HepG2 (cell line): ENCODE measurements around the gene SPTBN5. TPM values are rescaled to one million over a fixed set of nuclear protein-coding genes. Genes with fewer than 3 reads are reported as not detected.

Source experiments
- ATAC-seq: fragments of 200-7000 bp; cut with Tn5 transposase; 3 replicates; pipeline ENCODE4 v1.9.1; 2020; ENCODE audit warnings: mild to moderate bottlenecking, moderate library complexity
- BruUV-seq: library from RNA; stranded (reverse); fragments of 400-500 nt; replicated peaks from 2 replicates; lab custom pipeline; 2021; lab: Mats Ljungman, UMichigan
- CTCF ChIA-PET: fragments of 300-600 bp; formaldehyde crosslinking; extraction: SDS; loops from one replicate; lab custom pipeline; 2021; ENCODE audit warnings: low total read pairs, inconsistent platforms, low intra/inter-chr PET ratio; lab: Yijun Ruan, JAX
- POLR2A ChIA-PET: fragments of 350-600 bp; sonication (Branson Sonifier 250); formaldehyde crosslinking; loops from one replicate; lab custom pipeline; 2020; ENCODE audit warnings: antibody characterized with exemption, inconsistent platforms; lab: Yijun Ruan, JAX
- DNase-seq: peaks from one replicate; pipeline ENCODE4 v3.0.0-alpha.2; 2015; ENCODE audit warnings: low spot score
- FAIRE-seq: peaks from 3 replicates; lab custom pipeline; 2011; peaks lifted over from hg19 to GRCh38; lab: Jason Lieb, UNC
- H2AFZ ChIP-seq: one replicate; pipeline ENCODE4 v1.6.1; 2011; ENCODE audit warnings: low read length, inconsistent platforms
- H3K27ac ChIP-seq: fragments of 300-600 bp; 3 replicates; pipeline ENCODE4 v1.8.0; 2011; ENCODE audit warnings: mixed run types, mild to moderate bottlenecking, mixed read lengths, low read length, inconsistent platforms; ENCODE audit not compliant: insufficient read depth; ENCODE audit errors: extremely low read length
- H3K27me3 ChIP-seq, 2 experiments: fragments of 200-600 bp in 1 of 2; 2 replicates in 1 of 2; 3 replicates in 1 of 2; pipeline versions ENCODE4 v1.6.0 to v1.8.0; 2011; ENCODE audit warnings: low read length in 2 of 2, mild to moderate bottlenecking in 2 of 2, moderate library complexity in 2 of 2, inconsistent platforms in 1 of 2; ENCODE audit not compliant: insufficient read depth in 2 of 2, control insufficient read depth in 1 of 2
- H3K36me3 ChIP-seq, 2 experiments: fragments of 200-600 bp in 1 of 2; replicated peaks in 1 of 2; 2 replicates in 1 of 2; 3 replicates in 1 of 2; pipeline versions ENCODE4 v1.5.1 to v1.8.0; 2011; ENCODE audit warnings: low read length in 2 of 2, inconsistent platforms in 1 of 2; ENCODE audit not compliant: insufficient read depth in 2 of 2, control insufficient read depth in 1 of 2
- H3K4me1 ChIP-seq: 2 replicates; pipeline ENCODE4 v1.5.1; 2012; ENCODE audit warnings: low read length, inconsistent platforms; ENCODE audit not compliant: insufficient read depth
- H3K4me2 ChIP-seq: 2 replicates; pipeline ENCODE4 v1.6.0; 2011; ENCODE audit warnings: low read depth, low read length, inconsistent platforms
- H3K4me3 ChIP-seq, 3 experiments: fragments of 200-600 bp in 1 of 3; sonication (generic), shearing (Covaris generic) in 1 of 3; replicated peaks in 1 of 3; 2 replicates each; pipeline ENCODE4 v1.5.1; 2011 to 2016; ENCODE audit warnings: low read length in 3 of 3, inconsistent platforms in 2 of 3, low read depth in 2 of 3, mild to moderate bottlenecking in 2 of 3, control low read depth in 1 of 3, mixed read lengths in 1 of 3; ENCODE audit not compliant: insufficient read depth in 1 of 3
- H3K79me2 ChIP-seq: one replicate; pipeline ENCODE4 v1.6.1; 2011; ENCODE audit warnings: low read length, inconsistent platforms; ENCODE audit not compliant: insufficient read depth
- H3K9ac ChIP-seq: 2 replicates; pipeline ENCODE4 v1.6.0; 2011; ENCODE audit warnings: mild to moderate bottlenecking, low read depth, low read length, inconsistent platforms; ENCODE audit not compliant: insufficient read depth
- H3K9me3 ChIP-seq: 2 replicates; pipeline ENCODE4 v1.5.1; 2012; ENCODE audit warnings: mild to moderate bottlenecking, low read length
- H4K20me1 ChIP-seq: 2 replicates; pipeline ENCODE4 v1.6.0; 2011; ENCODE audit warnings: inconsistent platforms, mild to moderate bottlenecking, low read length, moderate library complexity; ENCODE audit not compliant: insufficient read depth
- ADNP ChIP-seq: sonication (generic); formaldehyde crosslinking; IDR thresholded peaks from 2 replicates; pipeline ENCODE4 v1.4.0; 2020; ENCODE audit warnings: missing genetic modification reagents
- ASH2L ChIP-seq: fragments of 300-600, 200-600 bp; sonication (generic); IDR thresholded peaks from 2 replicates; pipeline ENCODE4 v1.7.0; 2017; ENCODE audit warnings: low read depth, mild to moderate bottlenecking, moderate library complexity, mixed read lengths, low read length; ENCODE audit not compliant: insufficient read length
- CEBPB ChIP-seq: IDR thresholded peaks from 2 replicates; pipeline ENCODE4 v1.6.1; 2011; ENCODE audit warnings: low read depth, low read length, improper control_type of control experiment, borderline replicate concordance
- HINFP ChIP-seq: sonication (generic); formaldehyde crosslinking; IDR thresholded peaks from 2 replicates; pipeline ENCODE4 v1.4.0; 2020; ENCODE audit warnings: low read depth, mild to moderate bottlenecking, missing genetic modification reagents
- IRF1 ChIP-seq: sonication (generic); formaldehyde crosslinking; IDR thresholded peaks from 2 replicates; pipeline ENCODE4 v1.4.0; 2020; ENCODE audit warnings: low read depth, mild to moderate bottlenecking, missing genetic modification reagents
- KAT7 ChIP-seq: IDR thresholded peaks from 2 replicates; pipeline ENCODE4 v1.6.1; 2018; ENCODE audit warnings: borderline replicate concordance, missing compliant biosample characterization
- KMT2A ChIP-seq: sonication (generic); formaldehyde crosslinking; IDR thresholded peaks from 2 replicates; pipeline ENCODE4 v1.4.0; 2020; ENCODE audit warnings: missing genetic modification reagents
- LBX2 ChIP-seq: sonication (generic); formaldehyde crosslinking; IDR thresholded peaks from 2 replicates; pipeline ENCODE4 v1.5.0; 2020; ENCODE audit warnings: missing genetic modification reagents, mild to moderate bottlenecking, borderline replicate concordance
- RCOR2 ChIP-seq: IDR thresholded peaks from 2 replicates; pipeline ENCODE4 v1.6.1; 2016; ENCODE audit warnings: missing biosample characterization, missing genetic modification reagents
- SYNCRIP ChIP-seq: fragments of 200-400 bp; formaldehyde crosslinking; IDR thresholded peaks from 2 replicates; pipeline ENCODE4 v1.6.1; 2018; ENCODE audit warnings: mild to moderate bottlenecking, low read depth, low read length; ENCODE audit not compliant: insufficient read depth
- ZBTB21 ChIP-seq: sonication (generic); formaldehyde crosslinking; IDR thresholded peaks from 2 replicates; pipeline ENCODE4 v1.4.0; 2020; ENCODE audit warnings: missing genetic modification reagents
- ZNF235 ChIP-seq: sonication (generic); formaldehyde crosslinking; IDR thresholded peaks from 2 replicates; pipeline ENCODE4 v1.8.1; 2023; ENCODE audit warnings: mild to moderate bottlenecking, missing genetic modification reagents, borderline replicate concordance
- ZNF275 ChIP-seq: sonication (generic); formaldehyde crosslinking; IDR thresholded peaks from 2 replicates; pipeline ENCODE4 v1.8.0; 2022; ENCODE audit warnings: missing genetic modification reagents, mild to moderate bottlenecking, inconsistent platforms, borderline replicate concordance
- ZNF430 ChIP-seq: sonication (generic); formaldehyde crosslinking; IDR thresholded peaks from 2 replicates; pipeline ENCODE4 v1.9.0; 2021; ENCODE audit warnings: mild to moderate bottlenecking, missing genetic modification reagents
- ZNF431 ChIP-seq: sonication (generic); formaldehyde crosslinking; IDR thresholded peaks from 2 replicates; pipeline ENCODE4 v1.9.0; 2022; ENCODE audit warnings: missing genetic modification reagents, low read depth, mild to moderate bottlenecking, borderline replicate concordance
- ZNF720 ChIP-seq: sonication (generic); formaldehyde crosslinking; IDR thresholded peaks from 2 replicates; pipeline ENCODE4 v1.4.0; 2020; ENCODE audit warnings: missing genetic modification reagents
- ZNF761 ChIP-seq: sonication (generic); formaldehyde crosslinking; conservative IDR thresholded peaks from 2 replicates; pipeline ENCODE4 v1.4.0; 2020; ENCODE audit warnings: mild to moderate bottlenecking, missing genetic modification reagents
- WGBS: methylation state at CpG from one replicate; pipeline ENCODE4 v1.1.6; 2017; ENCODE audit warnings: low lambda C conversion rate; 5-methylcytosine and 5-hydroxymethylcytosine counted together
- in situ Hi-C: cut with HindIII; loops from 2 replicates; pipeline ENCODE4 v1.10.0; 2017; ENCODE audit warnings: low pct_unique_long_range_greater_than_20kb; ENCODE audit not compliant: extremely low pct_ligation_motif_present
- intact Hi-C: fragments of 100-400 bp; cut with micrococcal nuclease; formaldehyde crosslinking; loops from one replicate; pipeline ENCODE4 v1.10.0; 2022; ENCODE audit not compliant: unreplicated experiment
- polyA plus RNA-seq, 8 experiments: library from polyadenylated mRNA; depleted of rRNA in 3 of 8; stranded (reverse) in 7 of 8; unstranded in 1 of 8; fragments of >200 nt; fragmentation: Illumina TruSeq in 4 of 8; extraction: Trizol in 4 of 8; gene quantifications; 2 replicates each; pipeline versions ENCODE4 v1.2.1 to v1.2.3, GENCODE V29; 2011 to 2016; ENCODE audit warnings: low read depth in 4 of 8, missing spikeins in 1 of 8, mixed read lengths in 1 of 8; ENCODE audit not compliant: insufficient read depth in 1 of 8
- total RNA-seq, 5 experiments: library from RNA; depleted of rRNA; stranded (reverse); fragments of >200 nt; fragmentation: Illumina TruSeq; extraction: Trizol; gene quantifications; 2 replicates each; pipeline ENCODE4 v1.2.3, GENCODE V29; 2016; ENCODE audit warnings: low read depth in 1 of 5

Gene SPTBN5
- total and polyA plus RNA-seq, 2 of the 13 experiments (the other 11 are each of a cell fraction or from before 2014, with no cell fraction given) = 0.01 to 0.07 TPM

GRCh38 chr15:41899854-41900442 lies 6.1 kb upstream of the SPTBN5 start:
- H3K79me2 ChIP-seq = no peaks in the 10 kb centered on the region
- ChIA-PET POLR2A (no interaction called here), CTCF (no interaction called here)
- no peaks in the 10 kb centered on the region; a peak in 1 of 5 replicates for H3K27me3 ChIP-seq
- no peak overlapping the region for H2AFZ ChIP-seq
- peaks cover 2% of the 10 kb centered on the region for H3K4me1 ChIP-seq
- H3K36me3 ChIP-seq = 0 out of 5 replicates have a peak, but pooled peaks cover 0 to 5% of the 10 kb centered on the region in 2 experiments
- no TSS peak for BruUV-seq
- ATAC-seq = no peak
- no peak for FAIRE-seq
- H3K9ac ChIP-seq = no peak overlapping the region
- no peak overlapping the region for H3K27ac ChIP-seq
- in situ Hi-C loops (no loop called here), intact Hi-C loops (loop anchor here (5.0 kb wide), 1 partner anchor 343 kb away; the partner anchor contains the start of gene TYRO3)
- H3K9me3 ChIP-seq = no peaks in the 10 kb centered on the region
- TF ChIP-seq ZNF720 (no peak), ASH2L (no peak), KMT2A (CRISPR knock-in tag) (no peak), ADNP (no peak), LBX2 (no peak), ZNF235 (no peak), KAT7 (no peak), ZBTB21 (CRISPR knock-in tag) (no peak), IRF1 (no peak), ZNF431 (CRISPR knock-in tag) (no peak), SYNCRIP (no peak), ZNF430 (no peak), CEBPB (no peak), ZNF275 (CRISPR knock-in tag) (no peak), HINFP (no peak), RCOR2 (no peak), ZNF761 (CRISPR knock-in tag) (no peak)
- no peak overlapping the region for H3K4me3 ChIP-seq
- DNase-seq = no peak
- WGBS = 87% methylated on average over 6 of the region's 6 CpGs
- H3K4me2 ChIP-seq = no peak overlapping the region
- no peaks in the 10 kb centered on the region for H4K20me1 ChIP-seq
